Stomach (tissue), 4 donors: ENCODE measurements around the gene SSR1.

ENCODE experiments used
- POLR2A ChIP-seq, 4 donors: fragments of 450-650 bp; IDR thresholded peaks; one replicate each; pipeline ENCODE4 v1.6.1; 2016; ENCODE audit warnings: antibody characterized with exemption in 4 of 4, control low read depth in 2 of 4, mild to moderate bottlenecking in 1 of 4, moderate library complexity in 1 of 4
- POLR2AphosphoS5 ChIP-seq, 3 donors: sonication (generic); formaldehyde crosslinking; IDR thresholded peaks; one replicate each; pipeline ENCODE4 v1.6.1; 2016; ENCODE audit warnings: antibody characterized with exemption in 3 of 3
- TF ChIP-seq, protein P1 (sequence below), 7 experiments: fragments of 450-650 bp in 4 of 7; fragments of 200-600 bp in 3 of 7; sonication (generic) in 3 of 7; IDR thresholded peaks; one replicate each; pipeline ENCODE4 v1.5.1; 2016 to 2019; ENCODE audit warnings: antibody characterized with exemption in 7 of 7, control low read depth in 2 of 7, mild to moderate bottlenecking in 1 of 7

DNA sequence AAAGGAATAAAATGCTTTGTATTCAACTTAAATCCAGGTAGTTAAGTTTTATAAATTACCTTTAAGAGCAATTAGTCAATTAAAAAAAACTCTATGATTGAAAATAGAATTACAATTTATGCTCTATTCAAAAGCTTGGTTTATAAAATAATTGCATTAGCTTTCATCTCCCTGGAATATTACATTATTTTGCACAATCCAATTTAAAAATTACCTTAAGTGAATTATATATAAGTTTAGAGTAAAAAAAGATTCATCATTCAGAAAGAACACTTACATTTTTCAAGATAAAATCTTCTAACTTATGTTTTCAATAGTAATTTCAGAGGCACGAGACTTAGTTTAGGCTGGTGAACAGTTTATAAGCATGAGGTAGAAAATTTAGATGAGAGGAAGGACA is 14.9 kb downstream of the SSR1 start:
- TF ChIP-seq, protein P1, sequence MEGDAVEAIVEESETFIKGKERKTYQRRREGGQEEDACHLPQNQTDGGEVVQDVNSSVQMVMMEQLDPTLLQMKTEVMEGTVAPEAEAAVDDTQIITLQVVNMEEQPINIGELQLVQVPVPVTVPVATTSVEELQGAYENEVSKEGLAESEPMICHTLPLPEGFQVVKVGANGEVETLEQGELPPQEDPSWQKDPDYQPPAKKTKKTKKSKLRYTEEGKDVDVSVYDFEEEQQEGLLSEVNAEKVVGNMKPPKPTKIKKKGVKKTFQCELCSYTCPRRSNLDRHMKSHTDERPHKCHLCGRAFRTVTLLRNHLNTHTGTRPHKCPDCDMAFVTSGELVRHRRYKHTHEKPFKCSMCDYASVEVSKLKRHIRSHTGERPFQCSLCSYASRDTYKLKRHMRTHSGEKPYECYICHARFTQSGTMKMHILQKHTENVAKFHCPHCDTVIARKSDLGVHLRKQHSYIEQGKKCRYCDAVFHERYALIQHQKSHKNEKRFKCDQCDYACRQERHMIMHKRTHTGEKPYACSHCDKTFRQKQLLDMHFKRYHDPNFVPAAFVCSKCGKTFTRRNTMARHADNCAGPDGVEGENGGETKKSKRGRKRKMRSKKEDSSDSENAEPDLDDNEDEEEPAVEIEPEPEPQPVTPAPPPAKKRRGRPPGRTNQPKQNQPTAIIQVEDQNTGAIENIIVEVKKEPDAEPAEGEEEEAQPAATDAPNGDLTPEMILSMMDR (IDR thresholded peaks at IDR 0.05) = no peak
- TF ChIP-seq POLR2A (IDR thresholded peaks at IDR 0.05) = no peak
- no peak for TF ChIP-seq POLR2AphosphoS5 (IDR thresholded peaks at IDR 0.05)
